SIG-M5 (cell line): ENCODE data around the gene CPA2.
"Not testable (repeated sequence)": the region's sequence is repeated elsewhere in the genome, so short reads cannot be mapped to it uniquely, and the experiment has no call there.

Experiments
- DNase-seq: peaks from one replicate; lab custom pipeline; 2025; lab: John Stamatoyannopoulos, UW

Gene CPA2

DNA sequence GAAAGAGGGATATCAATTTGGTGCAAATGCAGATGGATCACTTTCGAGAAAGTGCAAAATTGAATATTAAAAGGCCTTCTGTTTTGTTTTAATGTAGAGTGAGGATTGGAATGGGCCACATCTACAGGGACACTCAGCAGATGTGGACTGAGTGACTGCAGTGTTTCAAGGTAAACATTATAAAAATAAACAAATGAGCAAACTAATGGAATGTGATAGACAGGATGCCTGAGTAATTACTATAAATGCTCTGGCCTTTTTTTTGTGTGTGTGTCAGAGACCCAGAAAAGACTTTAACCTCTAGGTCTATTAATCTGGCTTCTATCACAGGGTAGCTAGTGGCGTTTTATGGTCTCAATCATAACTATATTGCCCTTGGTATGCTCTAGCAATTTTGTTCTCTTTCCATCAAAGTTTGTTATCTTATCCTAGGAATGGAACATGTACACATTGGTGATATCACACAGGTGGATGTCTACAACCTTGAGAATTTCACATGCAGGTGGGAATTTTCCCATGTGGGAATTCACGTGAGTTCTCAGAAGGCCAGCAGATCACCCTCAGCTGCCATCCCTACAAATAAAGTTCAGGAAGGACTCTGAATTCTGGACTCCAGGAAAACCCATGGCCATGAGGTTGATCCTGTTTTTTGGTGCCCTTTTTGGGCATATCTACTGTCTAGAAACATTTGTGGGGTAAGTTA, at the start of gene CPA2:
CPA2 (plus strand) TSS at position 606 of the 703 bp plus-strand sequence; CDS start at position 625, 19 bp downstream.
- DNase-seq: no peak

DNA sequence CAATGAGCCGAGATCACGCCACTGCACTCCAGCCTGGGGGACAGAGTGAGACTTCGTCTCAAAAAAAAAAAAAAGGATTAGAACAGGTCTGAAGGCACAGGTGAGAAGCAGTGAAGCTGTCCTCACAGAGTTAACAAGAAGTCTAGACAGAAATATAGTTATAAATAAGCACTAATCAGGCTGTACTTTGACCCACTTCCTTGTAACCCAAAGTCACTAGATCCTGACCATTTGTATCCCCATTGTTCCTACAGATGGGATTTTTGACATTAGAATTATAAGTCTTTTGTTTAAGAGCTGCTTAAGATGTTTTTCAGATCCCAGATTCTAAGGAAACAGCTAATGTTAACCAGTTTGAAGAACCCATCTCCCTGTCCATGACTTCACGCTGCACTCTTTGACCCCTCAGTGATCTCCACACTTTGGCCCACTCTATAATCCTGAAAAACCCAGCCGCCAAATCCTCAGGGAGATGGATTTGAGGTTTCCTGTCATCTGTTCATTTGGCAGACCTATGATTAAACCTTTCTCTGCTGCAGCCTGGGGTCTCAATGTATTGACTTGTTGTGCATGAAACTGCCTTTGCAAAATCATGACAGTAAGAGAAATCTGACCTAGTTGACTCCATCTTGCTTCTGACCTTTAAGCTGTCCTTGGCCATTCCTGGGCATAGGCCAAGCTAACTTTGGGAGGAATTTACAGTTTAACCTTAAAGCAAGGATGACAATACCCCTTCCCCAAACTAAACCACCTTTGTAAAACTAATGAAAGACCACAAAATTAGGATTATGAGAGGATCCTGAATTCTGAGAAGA, 47.6 kb upstream of the CPA2 start:
- DNase-seq: no peak

DNA sequence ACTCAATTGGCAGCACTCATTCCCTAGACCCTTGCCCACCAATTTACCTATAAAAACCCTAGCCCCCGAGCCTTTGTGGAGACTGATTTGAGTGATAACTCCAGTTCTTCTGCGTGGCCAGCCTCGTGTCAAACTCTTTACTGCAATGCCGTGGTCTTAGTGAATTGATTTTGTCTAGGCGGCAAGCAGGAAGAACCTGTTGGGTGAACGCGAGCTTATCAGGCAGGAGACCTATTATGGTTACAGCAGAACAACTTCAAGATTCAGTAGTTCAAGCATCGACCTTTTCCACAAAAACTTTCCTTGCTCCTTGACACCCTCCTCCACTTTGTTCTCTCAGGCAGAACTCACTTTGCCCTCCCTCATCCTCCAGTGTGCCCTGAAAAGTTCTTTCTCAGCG, 46.8 kb upstream of the CPA2 start:
- no peak for DNase-seq

DNA sequence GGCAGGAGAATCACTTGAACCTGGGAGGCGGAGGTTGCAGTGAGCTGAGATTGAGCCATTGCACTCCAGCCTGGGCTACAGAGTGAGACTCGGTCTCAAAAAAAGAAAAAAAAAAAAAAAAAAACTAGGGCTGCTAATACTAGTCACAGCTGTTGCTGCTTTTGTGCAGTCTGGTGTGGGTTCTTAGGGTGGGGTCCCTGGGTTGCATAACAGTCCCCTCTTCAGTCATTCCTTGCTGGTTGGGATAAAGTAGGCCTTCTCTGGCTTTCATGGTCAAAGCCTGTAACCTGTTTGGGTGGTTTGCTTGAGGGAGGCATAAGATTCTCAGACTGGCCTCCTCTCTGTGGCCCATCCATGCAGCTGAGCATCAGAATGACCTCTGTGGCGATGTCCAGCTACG, 44.9 kb upstream of the CPA2 start:
- no peak for DNase-seq

DNA sequence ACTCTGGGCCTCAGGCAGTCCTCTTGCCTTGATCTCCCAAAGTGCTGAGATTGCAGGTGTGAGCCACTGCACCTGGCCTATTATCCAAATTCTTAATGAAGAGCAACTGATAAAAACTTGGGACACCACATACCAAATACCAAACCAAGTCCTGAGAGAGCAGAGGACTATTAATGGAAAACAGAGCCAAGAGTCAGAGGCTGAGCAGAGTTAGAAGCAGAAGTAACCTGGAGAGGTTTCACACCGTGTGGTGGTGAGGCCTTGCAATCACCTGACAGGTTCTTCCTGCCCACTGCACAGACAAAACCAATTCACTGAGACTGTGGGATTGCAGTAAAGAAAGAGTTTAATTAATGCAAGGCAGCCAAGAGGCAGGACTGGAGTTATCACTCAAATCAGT, 43.0 kb upstream of the CPA2 start:
- DNase-seq: no peak

DNA sequence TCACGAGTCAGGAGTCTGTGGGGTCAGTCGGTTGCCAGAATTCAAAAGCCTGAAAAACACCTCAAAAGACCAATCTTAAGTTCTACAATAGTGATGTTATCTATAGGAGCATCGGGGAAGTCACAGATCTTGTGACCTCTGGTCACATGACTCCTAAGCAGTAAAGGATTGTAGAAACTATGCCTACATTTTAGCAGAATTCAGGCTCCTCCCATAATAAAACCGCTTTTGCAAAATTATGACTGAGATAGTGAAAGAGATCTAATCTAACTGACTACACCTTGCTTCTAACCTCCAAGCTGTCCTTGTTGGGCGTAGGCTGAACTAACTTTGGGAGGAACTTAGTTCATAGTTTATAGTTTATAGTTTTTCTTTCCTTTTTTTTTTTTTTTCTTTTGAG, 42.5 kb upstream of the CPA2 start:
- DNase-seq: no peak

DNA sequence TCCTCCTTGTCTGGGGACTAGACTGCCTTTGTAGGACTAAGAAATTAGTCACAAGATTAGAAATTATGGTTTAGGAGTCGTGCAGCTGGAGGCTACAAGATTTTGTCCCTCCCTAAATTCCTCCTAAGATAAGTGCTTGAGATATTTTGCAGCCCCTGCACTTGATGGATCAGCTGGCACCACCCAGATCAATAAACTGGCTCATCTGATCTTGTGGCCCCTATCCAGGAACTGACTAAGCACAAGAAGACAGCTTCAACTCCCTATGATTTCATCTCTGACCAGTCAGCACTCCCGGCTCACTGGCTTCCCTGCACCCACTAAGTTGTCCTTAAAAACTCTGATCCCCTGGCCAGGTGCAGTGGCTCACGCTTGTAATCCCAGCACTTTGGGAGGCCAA, 41.7 kb upstream of the CPA2 start:
- DNase-seq: not testable (repeated sequence)

DNA sequence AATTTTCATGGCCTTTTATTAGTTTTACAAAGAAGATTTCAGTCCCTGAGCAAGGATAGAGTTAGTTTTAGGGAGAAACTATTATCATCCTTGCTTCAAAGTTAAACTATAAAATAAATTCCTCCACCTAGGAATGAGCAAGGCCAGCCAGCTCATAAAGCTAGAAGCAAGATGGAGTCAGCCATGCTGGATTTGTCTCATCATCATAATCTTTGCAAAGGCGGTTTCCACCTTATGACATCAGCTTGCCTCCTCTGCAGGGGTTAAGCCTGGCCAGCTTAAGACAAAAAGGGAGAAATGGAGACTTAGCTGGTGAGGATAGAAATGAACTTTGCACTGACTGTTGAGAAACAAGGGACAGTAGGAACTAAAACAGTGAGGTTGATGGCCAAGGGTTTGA, 40.3 kb upstream of the CPA2 start:
- DNase-seq: no peak

DNA sequence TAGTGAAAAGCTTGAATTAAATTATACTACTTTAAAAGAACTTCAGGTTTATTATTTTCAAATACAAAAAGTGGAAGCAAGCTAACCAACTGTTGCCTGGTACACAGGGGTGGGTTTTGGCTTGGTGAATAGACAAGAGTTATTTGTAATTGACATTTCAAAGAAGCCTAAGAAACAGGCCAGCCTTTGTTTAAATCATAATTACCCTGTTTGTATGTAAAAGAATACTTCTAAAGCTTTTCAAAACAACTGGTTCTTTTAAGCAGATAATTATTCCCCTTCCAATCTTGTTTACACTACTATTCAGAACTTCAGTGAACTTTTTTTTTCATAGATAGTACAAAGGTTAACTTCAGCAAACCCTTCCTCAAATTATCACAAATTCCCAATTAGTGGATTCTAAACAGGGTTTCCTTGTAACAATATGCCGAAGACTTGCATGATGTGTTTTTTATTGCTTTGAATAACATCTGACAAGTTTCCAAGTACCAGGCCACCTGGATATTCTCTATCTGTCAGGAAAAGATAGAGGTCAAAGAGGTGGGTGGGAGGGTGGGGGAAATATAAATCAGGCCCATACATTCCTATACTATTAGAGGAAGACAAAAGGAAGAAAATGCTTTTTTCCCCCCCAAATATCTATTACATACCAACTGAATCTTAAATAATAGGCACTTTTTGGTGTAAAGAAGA, 38.6 kb upstream of the CPA2 start:
- DNase-seq: no peak

DNA sequence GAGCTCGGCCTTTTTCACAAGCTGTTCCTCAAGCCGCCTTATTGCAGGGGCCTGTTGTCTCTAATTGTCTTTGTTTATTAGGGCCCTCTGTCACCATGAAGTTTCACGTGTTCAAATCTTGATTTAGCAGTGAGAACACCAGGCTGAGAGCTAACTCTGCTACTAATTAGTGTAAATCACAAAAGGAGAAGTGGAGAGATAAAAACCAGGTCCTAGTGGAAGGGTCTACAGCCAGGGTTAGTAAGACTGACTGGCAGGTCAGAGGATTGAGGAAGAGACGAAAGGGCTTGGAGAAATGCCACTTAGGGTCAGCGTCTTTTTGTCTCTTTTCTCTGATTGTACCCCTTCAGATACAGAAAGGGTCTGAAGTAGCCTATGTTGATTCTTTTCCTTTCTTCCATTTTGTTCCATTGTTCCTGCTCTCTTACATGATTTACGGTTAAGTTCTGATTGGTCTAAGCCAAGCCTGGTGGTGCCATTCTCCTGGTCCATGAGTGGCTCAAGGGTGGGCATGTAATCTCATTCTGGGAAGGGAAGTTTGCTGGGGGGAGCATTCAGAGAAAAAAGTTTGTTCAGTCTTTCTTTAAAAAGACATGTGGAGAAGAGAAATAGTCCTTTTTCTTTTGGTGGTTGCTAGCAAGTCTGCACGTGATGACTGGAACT, 37.7 kb upstream of the CPA2 start:
- no peak for DNase-seq

DNA sequence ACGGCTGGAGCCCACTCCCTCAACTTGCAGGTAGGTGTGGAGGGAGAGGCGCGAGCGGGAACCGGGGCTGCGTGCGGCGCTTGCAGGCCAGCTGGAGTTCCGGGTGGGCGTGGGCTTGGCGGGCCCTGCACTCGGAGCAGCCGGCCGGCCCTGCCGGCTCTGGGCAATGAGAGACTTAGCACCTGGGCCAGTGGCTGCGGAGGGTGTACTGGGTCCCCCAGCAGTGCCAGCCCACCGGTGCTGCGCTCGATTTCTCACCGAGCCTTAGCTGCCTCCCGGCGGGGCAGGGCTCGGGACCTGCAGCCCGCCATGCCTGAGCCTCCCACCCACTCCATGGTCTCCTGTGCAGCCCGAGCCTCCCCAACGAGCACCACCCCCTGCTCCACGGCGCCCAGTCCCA, 36.7 kb upstream of the CPA2 start:
- DNase-seq: not testable (repeated sequence)

DNA sequence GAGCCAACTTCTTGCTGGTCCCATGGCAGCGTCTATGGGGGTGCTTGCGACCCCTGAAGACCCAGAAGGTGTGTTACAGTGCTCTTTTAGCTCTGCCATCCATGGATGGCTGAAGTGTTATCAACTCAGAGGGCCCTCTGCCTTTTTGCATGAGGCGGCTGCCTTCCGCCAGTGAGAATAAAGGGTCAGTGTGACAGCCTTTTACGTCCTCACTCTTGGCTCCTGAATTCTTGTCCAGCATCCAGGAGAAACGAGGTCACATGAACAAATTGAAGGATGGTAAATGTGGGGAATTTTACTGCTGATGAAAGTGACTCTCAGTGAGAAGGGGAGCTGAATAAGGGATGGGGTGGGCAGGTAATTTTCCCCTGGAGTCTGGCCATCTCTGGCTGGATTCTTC, 34.9 kb upstream of the CPA2 start:
- DNase-seq: no peak

DNA sequence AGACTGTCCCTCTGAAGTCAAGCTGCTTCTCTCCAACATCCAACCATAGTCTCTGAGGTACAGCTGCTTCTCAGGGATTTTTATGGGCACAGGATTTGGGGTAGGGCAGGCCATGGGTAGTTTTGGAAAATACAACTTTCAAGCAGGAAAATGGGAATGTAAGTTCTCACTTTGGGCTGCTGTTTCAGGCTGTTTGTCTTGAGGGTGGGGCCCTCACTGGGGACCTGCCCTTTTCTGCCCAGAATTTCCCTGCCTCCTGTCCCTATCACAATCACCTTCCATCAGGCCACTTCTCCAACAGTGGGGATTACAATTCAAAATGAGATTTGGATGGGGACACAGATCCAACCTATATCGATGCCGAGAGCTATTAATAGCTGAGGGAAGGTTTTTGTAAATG, 34.5 kb upstream of the CPA2 start:
- DNase-seq: no peak

DNA sequence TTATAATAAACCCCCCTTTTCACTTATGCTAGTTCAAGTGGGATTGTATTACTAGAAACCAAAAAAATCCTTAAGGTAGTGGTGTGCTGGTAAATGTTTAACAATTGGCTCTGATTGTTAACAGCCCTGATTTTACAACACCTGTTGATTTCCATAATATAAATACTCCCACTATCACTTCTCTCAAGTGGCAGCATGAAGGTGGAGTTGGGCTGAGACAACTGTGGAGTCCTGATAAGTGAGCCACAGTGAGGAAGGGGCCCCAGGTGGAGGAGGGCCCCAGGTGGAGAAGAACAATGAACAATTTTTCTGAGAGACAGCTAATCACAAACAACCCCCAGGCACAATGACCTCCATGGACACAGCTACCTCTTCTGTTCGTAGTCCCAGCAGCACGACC, 32.6 kb upstream of the CPA2 start:
- no peak for DNase-seq

DNA sequence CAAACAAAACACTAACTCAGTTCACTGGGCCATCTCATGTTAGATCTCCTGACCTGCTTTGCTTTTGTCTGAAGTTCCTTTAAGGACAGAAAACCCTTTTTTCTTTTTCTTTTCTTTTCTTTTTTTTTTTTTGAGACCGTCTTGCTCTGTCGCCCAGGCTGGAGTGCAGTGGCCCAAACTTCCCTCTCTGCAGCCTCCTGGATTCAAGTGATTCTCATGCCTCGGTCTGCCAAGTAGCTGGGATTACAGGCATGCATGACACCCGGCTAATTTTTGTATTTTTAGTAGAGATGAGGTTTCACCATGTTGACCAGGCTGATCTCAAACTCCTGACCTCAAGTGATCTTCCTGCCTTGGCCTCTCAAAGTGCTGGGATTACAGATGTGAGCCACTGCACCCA, 30.3 kb upstream of the CPA2 start:
- not testable (repeated sequence) for DNase-seq

DNA sequence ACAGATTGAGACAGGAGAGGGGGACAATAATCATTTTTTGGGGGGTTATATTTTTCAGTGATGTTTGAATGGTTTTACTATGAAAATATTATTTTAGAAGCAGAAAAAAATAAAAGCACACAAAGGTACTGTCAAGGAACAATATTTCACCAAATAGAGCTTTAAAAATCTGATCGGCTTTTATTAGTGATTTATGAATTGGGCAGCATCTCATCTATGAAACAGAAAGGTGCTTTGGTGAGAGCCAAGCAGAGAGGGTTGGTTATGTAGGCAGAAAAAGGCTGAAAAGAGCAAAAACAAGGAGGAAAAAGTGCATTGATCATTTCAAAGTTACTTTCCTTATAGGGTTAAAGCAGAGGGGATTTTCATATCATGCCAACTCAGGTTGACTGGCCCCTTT, 26.4 kb upstream of the CPA2 start:
- no peak for DNase-seq

DNA sequence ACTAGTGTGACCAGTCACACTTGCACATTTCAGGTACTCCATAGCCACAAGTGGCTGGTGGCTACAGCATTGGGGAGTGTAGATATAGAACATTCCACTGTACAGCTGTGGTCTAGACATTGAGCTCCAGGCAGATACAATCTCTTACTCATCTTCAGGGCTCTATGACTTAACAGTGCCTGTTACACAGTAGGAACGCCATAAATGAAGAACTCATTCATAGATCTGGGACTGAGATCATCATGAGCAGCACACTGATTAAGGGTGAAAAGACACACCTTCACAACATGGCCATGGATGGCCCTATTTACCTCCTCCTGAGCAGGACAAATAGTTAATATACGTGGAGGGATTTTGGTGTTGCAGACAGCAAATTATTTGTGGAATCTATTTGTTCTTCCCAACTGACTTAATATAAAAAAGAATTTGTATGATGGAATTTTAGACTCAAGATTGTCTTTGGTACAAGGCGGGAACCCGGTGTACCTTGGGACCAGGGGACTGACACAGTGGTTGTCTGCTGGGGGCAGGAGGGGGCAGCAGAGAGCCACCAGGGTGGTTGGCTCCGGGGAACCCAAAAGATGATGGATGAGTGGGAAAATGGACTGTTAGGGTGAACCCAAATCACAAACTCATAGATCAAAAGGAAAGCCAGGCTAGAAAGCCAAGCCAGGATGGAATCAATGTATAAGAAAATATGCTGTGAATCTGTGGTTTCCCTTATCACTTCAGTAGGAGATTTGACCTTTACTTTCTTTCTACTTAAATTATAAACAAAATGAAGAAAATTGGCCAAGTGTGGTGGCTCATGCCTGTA, 24.3 kb upstream of the CPA2 start:
- DNase-seq: no peak

DNA sequence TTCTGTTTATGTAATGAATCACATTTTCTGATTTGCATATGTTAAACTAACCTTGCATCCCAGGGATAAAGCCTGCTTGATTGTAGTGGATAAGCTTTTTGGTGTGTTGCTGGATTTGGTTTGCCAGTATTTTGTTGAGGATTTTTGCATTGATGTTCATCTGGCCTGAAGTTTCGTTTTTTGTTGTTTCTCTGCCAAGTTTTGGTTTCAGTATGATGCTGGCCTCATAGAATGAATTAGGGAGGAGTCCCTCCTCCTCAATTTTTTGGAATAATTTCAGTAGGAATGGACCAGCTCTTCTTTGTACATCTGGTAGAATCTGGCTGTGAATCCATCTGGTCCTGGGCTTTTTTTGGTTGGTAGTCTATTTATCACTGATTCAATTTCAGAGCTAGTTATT, 23.2 kb upstream of the CPA2 start:
- not testable (repeated sequence) for DNase-seq

DNA sequence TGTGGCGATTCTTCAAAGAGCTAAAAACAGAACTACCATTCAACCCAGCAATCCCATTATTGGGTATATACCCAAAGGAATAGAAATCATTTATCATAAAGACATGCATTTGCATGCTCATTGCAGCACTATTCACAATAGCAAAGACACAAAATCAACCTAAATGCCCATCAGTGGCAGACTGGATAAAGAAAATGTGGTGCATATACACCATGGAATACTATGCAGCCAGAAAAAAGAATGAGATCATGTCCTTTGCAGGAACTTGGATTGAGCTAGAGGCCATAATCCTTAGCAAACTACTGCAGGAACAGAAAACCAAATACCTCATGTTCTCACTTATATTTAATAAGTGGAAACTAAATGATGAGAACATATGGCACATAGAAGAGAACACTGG, 20.2 kb upstream of the CPA2 start:
- DNase-seq: not testable (repeated sequence)

DNA sequence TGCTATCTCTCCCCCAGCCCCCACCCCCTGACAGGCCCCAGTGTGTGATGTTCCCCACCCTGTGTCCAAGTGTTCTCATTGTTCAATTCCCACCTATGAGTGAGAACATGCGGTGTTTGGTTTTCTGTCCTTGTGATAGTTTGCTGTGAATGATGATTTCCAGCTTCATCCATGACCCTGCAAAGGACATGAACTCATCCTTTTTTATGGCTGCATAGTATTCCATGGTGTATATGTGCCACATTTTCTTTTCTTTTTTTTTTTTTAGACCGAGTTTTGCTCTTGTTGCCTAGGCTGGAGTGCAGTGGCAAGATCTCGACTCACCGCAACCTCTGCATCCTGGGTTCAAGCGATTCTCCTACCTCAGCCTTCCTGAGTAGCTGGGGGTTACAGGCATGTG, 17.8 kb upstream of the CPA2 start:
- DNase-seq: not testable (repeated sequence)

DNA sequence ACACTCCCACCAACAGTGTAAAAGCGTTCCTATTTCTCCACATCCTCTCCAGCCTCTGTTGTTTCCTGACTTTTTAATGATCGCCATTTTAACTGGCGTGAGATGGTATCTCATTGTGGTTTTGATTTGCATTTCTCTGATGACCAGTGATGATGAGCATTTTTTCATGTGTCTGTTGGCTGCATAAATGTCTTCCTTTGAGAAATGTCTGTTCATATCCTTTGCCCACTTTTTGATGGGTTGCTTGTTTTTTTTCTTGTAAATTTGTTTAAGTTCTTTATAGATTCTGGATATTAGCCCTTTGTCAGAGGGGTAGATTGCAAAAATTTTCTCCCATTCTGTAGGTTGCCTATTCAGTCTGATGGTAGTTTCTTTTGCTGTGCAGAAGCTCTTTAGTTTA, 17.0 kb upstream of the CPA2 start:
- not testable (repeated sequence) for DNase-seq

DNA sequence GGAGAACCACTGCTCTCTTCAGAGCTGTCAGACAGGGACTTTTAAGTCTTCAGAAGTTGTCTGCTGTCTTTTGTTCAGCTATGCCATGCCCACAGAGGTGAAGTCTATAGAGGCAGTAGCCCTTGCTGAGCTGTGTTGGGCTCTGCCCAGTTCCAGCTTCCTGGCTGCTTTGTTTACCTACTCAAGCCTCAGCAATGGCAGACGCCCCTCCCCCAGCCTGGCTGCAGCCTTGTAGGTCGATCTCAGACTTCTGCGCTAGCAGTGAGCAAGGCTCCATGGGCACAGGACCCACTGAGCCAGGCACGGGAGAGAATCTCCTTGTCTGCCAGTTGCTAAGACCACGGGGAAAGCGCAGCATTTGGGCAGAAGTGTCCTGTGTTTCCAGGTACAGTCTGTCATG, 12.1 kb upstream of the CPA2 start:
- no peak for DNase-seq
